ENCODE results near the gene GMNN.
"Not testable (repeated sequence)": the region's sequence is repeated elsewhere in the genome, so short reads cannot be mapped to it uniquely, and the experiment has no call there.

Gene GMNN

DNA sequence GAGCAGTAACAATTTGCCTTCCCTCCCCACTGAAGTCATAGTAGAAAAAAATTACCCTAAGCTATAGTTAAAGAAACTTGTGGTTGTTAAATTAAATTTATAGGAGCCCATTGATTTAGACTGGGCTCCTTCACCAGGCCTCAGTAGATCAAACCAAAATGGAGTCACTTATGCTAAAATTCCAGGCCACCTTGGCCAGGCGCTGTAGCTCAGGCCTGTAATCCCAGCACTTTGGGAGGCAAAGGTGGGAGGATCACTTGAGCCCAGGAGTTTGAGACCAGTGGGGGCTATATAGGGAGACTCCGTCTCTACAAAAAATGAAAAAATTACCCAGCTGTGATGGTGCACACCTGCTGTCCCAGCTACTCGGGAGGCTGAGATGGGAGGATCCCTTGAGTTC is 15.0 kb upstream of the GMNN start:
- Mint-ChIP-seq H3K27me3 (ENCODE audit: low read depth, poor library complexity) (peaks cover 4% of the 10 kb centered on the region), H3K4me3 (no peak overlapping the region), H3K27ac (peak overlapping the region; percentile 41), H3K9me3 (no peaks in the 10 kb centered on the region), H3K36me3 (ENCODE audit: low read depth) (no peaks in the 10 kb centered on the region), H3K4me1 (no peaks in the 10 kb centered on the region)
- TF ChIP-seq, protein P1, sequence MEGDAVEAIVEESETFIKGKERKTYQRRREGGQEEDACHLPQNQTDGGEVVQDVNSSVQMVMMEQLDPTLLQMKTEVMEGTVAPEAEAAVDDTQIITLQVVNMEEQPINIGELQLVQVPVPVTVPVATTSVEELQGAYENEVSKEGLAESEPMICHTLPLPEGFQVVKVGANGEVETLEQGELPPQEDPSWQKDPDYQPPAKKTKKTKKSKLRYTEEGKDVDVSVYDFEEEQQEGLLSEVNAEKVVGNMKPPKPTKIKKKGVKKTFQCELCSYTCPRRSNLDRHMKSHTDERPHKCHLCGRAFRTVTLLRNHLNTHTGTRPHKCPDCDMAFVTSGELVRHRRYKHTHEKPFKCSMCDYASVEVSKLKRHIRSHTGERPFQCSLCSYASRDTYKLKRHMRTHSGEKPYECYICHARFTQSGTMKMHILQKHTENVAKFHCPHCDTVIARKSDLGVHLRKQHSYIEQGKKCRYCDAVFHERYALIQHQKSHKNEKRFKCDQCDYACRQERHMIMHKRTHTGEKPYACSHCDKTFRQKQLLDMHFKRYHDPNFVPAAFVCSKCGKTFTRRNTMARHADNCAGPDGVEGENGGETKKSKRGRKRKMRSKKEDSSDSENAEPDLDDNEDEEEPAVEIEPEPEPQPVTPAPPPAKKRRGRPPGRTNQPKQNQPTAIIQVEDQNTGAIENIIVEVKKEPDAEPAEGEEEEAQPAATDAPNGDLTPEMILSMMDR (IDR thresholded peaks at IDR 0.05), result no peak
- DNase-seq, result no peak

- peaks cover 4% of the 10 kb centered on the region for H3K27me3 Mint-ChIP-seq (ENCODE audit: low read depth, poor library complexity)
- H3K4me1 Mint-ChIP-seq, result no peaks in the 10 kb centered on the region
- no peaks in the 10 kb centered on the region for H3K9me3 Mint-ChIP-seq
- H3K4me3 Mint-ChIP-seq, result no peak overlapping the region
- DNase-seq, result no peak
- H3K27ac Mint-ChIP-seq, result no peak overlapping the region
- no peaks in the 10 kb centered on the region for H3K36me3 Mint-ChIP-seq (ENCODE audit: low read depth)
- TF ChIP-seq, protein P1 (IDR thresholded peaks at IDR 0.05), result no peak
These were observed 14.5 kb upstream of the GMNN start for GRCh38 chr6:24760210-24760609.

DNA sequence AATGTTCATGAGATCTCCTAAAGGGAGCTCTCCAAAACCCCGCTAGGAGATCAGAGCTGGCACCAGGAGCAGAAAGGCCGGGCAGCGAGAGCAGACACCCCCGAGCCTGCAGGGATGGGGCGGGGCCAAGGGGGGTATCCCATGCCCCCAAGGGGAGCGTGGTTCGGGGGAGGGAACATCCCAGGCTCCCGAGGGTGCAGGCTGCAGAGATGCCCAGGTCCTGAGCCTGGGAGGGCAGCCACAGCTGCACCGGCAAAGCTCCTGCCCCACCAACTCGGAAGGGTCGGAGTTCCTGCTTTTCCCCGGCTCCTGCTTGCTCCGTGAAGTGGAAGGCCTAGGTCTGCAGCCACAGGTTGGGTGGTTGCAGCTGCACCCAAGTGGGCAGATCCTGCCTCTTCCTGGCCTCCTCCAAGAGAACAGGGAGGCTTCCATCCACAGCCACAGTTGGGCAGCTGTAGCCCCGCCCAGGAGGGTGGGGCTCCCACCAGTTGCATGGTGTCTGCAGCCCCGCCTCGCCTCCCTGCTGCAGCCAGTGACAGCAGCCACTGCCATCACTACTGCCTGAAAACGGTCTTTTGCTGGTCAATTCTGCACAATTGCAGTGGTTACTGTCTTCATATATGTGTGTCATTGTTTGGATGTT is 13.4 kb upstream of the GMNN start:
- Mint-ChIP-seq H3K4me3 (no peak overlapping the region), H3K27ac (no peak overlapping the region), H3K9me3 (no peaks in the 10 kb centered on the region), H3K4me1 (no peaks in the 10 kb centered on the region), H3K27me3 (ENCODE audit: low read depth, poor library complexity) (peaks cover 4% of the 10 kb centered on the region), H3K36me3 (ENCODE audit: low read depth) (no peaks in the 10 kb centered on the region)
- peak; percentile 15 for DNase-seq
- TF ChIP-seq, protein P1 (IDR thresholded peaks at IDR 0.05), result no peak

- Mint-ChIP-seq H3K36me3 (ENCODE audit: low read depth) (no peaks in the 10 kb centered on the region), H3K27me3 (ENCODE audit: low read depth, poor library complexity) (peaks cover 4% of the 10 kb centered on the region), H3K4me3 (no peak overlapping the region), H3K9me3 (no peaks in the 10 kb centered on the region), H3K4me1 (no peaks in the 10 kb centered on the region), H3K27ac (no peak overlapping the region)
- TF ChIP-seq, protein P1 (IDR thresholded peaks at IDR 0.05), result no peak
- DNase-seq, result no peak
These were observed 12.9 kb upstream of the GMNN start for GRCh38 chr6:24761851-24762250.

- Mint-ChIP-seq H3K27me3 (ENCODE audit: low read depth, poor library complexity) (peaks cover 4% of the 10 kb centered on the region), H3K27ac (no peak overlapping the region)
These were observed 11.2 kb upstream of the GMNN start for GRCh38 chr6:24763578-24763977.

GRCh38 chr6:24764833-24765828 is 9.6 kb upstream of the GMNN start:
- H3K27me3 Mint-ChIP-seq (ENCODE audit: low read depth, poor library complexity); H3K36me3 Mint-ChIP-seq (ENCODE audit: low read depth); H3K9me3 Mint-ChIP-seq; H3K4me1 Mint-ChIP-seq; H3K4me3 Mint-ChIP-seq; DNase-seq; H3K27ac Mint-ChIP-seq: not testable (repeated sequence)

More at GRCh38 chr6:24763578-24763977, 11.2 kb upstream of the GMNN start:
- Mint-ChIP-seq H3K4me1 (no peaks in the 10 kb centered on the region), H3K4me3 (no peak overlapping the region), H3K36me3 (ENCODE audit: low read depth) (no peaks in the 10 kb centered on the region), H3K9me3 (no peaks in the 10 kb centered on the region)
- TF ChIP-seq, protein P1 (IDR thresholded peaks at IDR 0.05), result no peak
- DNase-seq, result no peak

DNA sequence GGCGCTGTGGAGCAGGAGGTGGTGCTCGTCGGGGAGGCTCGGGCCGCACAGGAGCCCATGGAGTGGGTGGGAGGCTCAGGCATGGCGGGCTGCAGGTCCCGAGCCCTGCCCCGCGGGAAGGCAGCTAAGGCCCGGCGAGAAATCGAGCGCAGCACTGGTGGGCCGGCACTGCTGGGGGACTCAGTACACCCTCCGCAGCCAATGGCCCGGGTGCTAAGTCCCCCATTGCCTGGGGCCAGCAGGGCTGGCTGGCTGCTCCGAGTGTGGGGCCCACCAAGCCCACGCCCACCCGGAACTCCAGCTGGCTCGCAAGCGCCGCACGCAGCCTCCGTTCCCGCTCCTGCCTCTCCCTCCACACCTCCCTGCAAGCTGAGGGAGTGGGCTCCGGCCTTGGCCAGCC is 8.8 kb upstream of the GMNN start:
- DNase-seq; H3K27me3 Mint-ChIP-seq (ENCODE audit: low read depth, poor library complexity): not testable (repeated sequence)

More for the DNA sequence above, 8.8 kb upstream of the GMNN start:
- H3K36me3 Mint-ChIP-seq (ENCODE audit: low read depth); H3K27ac Mint-ChIP-seq; H3K9me3 Mint-ChIP-seq; H3K4me3 Mint-ChIP-seq; H3K4me1 Mint-ChIP-seq: not testable (repeated sequence)
